HL-60 (cell line): ENCODE results near the gene VDAC2.

Experiments used
- CTCF ChIP-seq: IDR thresholded peaks from one replicate; pipeline ENCODE4 v1.5.1; 2011; ENCODE audit warnings: low read length, control low read depth, inconsistent platforms; ENCODE audit not compliant: insufficient read depth
- GABPA ChIP-seq: IDR thresholded peaks from 2 replicates; pipeline ENCODE4 v1.6.1; 2012; ENCODE audit warnings: low read depth
- SPI1 ChIP-seq: IDR thresholded peaks from 2 replicates; pipeline ENCODE4 v1.6.1; 2012; ENCODE audit warnings: low read depth, mild to moderate bottlenecking, borderline replicate concordance

- TF ChIP-seq CTCF (no peak), SPI1 (no peak), GABPA (no peak)
Observed at GRCh38 chr10:75176046-75176445, 34.5 kb upstream of the VDAC2 start.
